Measurements from ENCODE around the gene EFCC1. TPM values are rescaled to one million over a fixed set of nuclear protein-coding genes. Genes with fewer than 3 reads are reported as not detected.

The EFCC1 gene
- total RNA-seq, 4 donors from 2014 or later: 3.3 to 40.4 (median 4.0) TPM

- no peak overlapping the region for H3K4me3 ChIP-seq
- no peaks in the 10 kb centered on the region for H3K36me3 ChIP-seq
- no peaks in the 10 kb centered on the region for H3K27me3 ChIP-seq
- no peaks in the 10 kb centered on the region for H3K9me3 ChIP-seq
- DNase-seq: no peak
- no peak overlapping the region for H3K27ac ChIP-seq
- TF ChIP-seq POLR2A (IDR thresholded peaks at IDR 0.05): no peak
- no peak for TF ChIP-seq CTCF (IDR thresholded peaks at IDR 0.05)
- H3K4me1 ChIP-seq: peaks cover 0 to 19% (median 0%) of the 10 kb centered on the region in 4 donors
Measured at GRCh38 chr3:129061023-129061887, 60.2 kb downstream of the EFCC1 start.

- Histone ChIP-seq H3K4me1 (peaks cover 0 to 19% (median 0%) of the 10 kb centered on the region in 4 donors), H3K4me3 (no peak overlapping the region), H3K9me3 (no peaks in the 10 kb centered on the region), H3K27ac (no peak overlapping the region), H3K36me3 (no peaks in the 10 kb centered on the region), H3K27me3 (no peaks in the 10 kb centered on the region)
- no peak for DNase-seq
- TF ChIP-seq POLR2A (IDR thresholded peaks at IDR 0.05) (no peak), CTCF (IDR thresholded peaks at IDR 0.05) (no peak)
Measured at GRCh38 chr3:129061888-129062834, 61.1 kb downstream of the EFCC1 start.

- Histone ChIP-seq H3K27ac (no peak overlapping the region), H3K4me3 (no peak overlapping the region), H3K9me3 (no peaks in the 10 kb centered on the region), H3K27me3 (no peaks in the 10 kb centered on the region), H3K4me1 (peaks cover 0 to 21% (median 0%) of the 10 kb centered on the region in 4 donors), H3K36me3 (no peaks in the 10 kb centered on the region)
- no peak for DNase-seq
- TF ChIP-seq CTCF (IDR thresholded peaks at IDR 0.05): no peak
Measured at GRCh38 chr3:129063091-129063640, 62.1 kb downstream of the EFCC1 start.

GRCh38 chr3:129063841-129064482, 62.9 kb downstream of the EFCC1 start:
- H3K4me3 ChIP-seq: no peak overlapping the region
- H3K27me3 ChIP-seq: no peaks in the 10 kb centered on the region
- TF ChIP-seq CTCF (IDR thresholded peaks at IDR 0.05) (no peak), POLR2A (IDR thresholded peaks at IDR 0.05) (no peak)
- H3K4me1 ChIP-seq: peaks cover 0 to 24% (median 0%) of the 10 kb centered on the region in 4 donors
- no peaks in the 10 kb centered on the region for H3K36me3 ChIP-seq
- H3K9me3 ChIP-seq: no peaks in the 10 kb centered on the region
- DNase-seq: no peak
- H3K27ac ChIP-seq: no peak overlapping the region

Data from Peyer's patch (tissue), 4 donors.